Ovary (tissue), 9 donors: ENCODE data around the gene LARP6. TPM values are rescaled to one million over a fixed set of nuclear protein-coding genes. Genes with fewer than 3 reads are reported as not detected.

Experiments used
- DNase-seq, 5 donors: peaks; one replicate each; pipeline ENCODE4 v3.0.0-alpha.2; 2019 to 2020
- H3K27ac ChIP-seq, 2 donors: fragments of 200-600 bp; one replicate each; pipeline versions ENCODE4 v1.5.1 to v1.8.0; 2019 to 2022
- H3K27me3 ChIP-seq: fragments of 200-600 bp; one replicate; pipeline ENCODE4 v1.8.0; 2022
- H3K36me3 ChIP-seq: fragments of 200-600 bp; sonication (generic); one replicate; pipeline ENCODE4 v1.5.1; 2019
- H3K4me1 ChIP-seq: one replicate; pipeline ENCODE4 v1.8.1; 2013; ENCODE audit warnings: mild to moderate bottlenecking, moderate library complexity; ENCODE audit not compliant: insufficient read depth
- H3K4me3 ChIP-seq: fragments of 200-600 bp; sonication (generic); one replicate; pipeline ENCODE4 v1.5.1; 2017
- H3K9me3 ChIP-seq, 2 donors: fragments of 200-600 bp in 1 of 2; sonication (generic) in 1 of 2; one replicate each; pipeline versions ENCODE4 v1.5.1 to v1.8.1; 2013 to 2019; ENCODE audit warnings: mild to moderate bottlenecking in 1 of 2, moderate library complexity in 1 of 2
- EP300 ChIP-seq: sonication (generic); formaldehyde crosslinking; IDR thresholded peaks from one replicate; pipeline ENCODE4 v1.6.1; 2017; ENCODE audit warnings: antibody characterized with exemption
- POLR2A ChIP-seq: fragments of 450-650 bp; IDR thresholded peaks from one replicate; pipeline ENCODE4 v1.6.1; 2017; ENCODE audit warnings: antibody characterized with exemption, mild to moderate bottlenecking, moderate library complexity
- WGBS, 3 donors: extraction: QIAGEN DNeasy Blood & Tissue Kit in 1 of 3; methylation state at CpG; one replicate each; pipeline versions ENCODE4 v1.1.5 to v1.1.7; 2013 to 2017; 5-methylcytosine and 5-hydroxymethylcytosine counted together
- intact Hi-C, 4 donors: fragments of 100-400 bp; cut with DNase I; formaldehyde crosslinking; loops; one replicate each; pipeline versions ENCODE4 v1.11.0 to v1.15.1; 2022 to 2023
- polyA plus RNA-seq, 2 donors: library from polyadenylated mRNA; stranded (reverse); fragments of 200-250 nt in 1 of 2; fragments of 350-450 nt in 1 of 2; fragmentation: Illumina TruSeq in 1 of 2; extraction: RNeasy Lipid Tissue Mini Kit (QIAGEN cat#74804) in 1 of 2; gene quantifications; one replicate each; pipeline ENCODE4 v1.2.3, GENCODE V29; 2013 to 2014
- total RNA-seq, 7 donors: library from RNA; depleted of rRNA in 2 of 7; stranded (reverse); fragments of >200 nt in 2 of 7; fragmentation: NEBNext Ultra II Directional in 3 of 7; extraction: Animal tissue kit (Norgen Biotek cat#: 25700) in 3 of 7; gene quantifications; one replicate each; pipeline versions ENCODE4 v1.1.0 to v1.2.4, GENCODE V29; 2016 to 2023
- TF ChIP-seq, protein P1 (sequence below), 3 donors: fragments of 450-650 bp in 2 of 3; fragments of 200-600 bp in 1 of 3; IDR thresholded peaks; one replicate each; pipeline versions ENCODE4 v1.5.1 to v1.8.0; 2016 to 2022; ENCODE audit warnings: antibody characterized with exemption in 3 of 3, mild to moderate bottlenecking in 1 of 3
- donor health status: DM: no; HTN: no; CAD: no; lungs with moderate emphysema.
- donor health status: DM: no; HTN: no; CAD: no.
- donor health status: Bipolar disorder and iron deficiency.
- donor health status: DM: yes; HTN: yes; CAD: no.
- donor health status: DM: no; HTN: no; CAD: no.
- donor health status: DM: yes; HTN: yes; CAD: no.

LARP6 gene
- total and polyA plus RNA-seq, 9 donors, result 13.4 to 61.7 (median 31.9) TPM

DNA sequence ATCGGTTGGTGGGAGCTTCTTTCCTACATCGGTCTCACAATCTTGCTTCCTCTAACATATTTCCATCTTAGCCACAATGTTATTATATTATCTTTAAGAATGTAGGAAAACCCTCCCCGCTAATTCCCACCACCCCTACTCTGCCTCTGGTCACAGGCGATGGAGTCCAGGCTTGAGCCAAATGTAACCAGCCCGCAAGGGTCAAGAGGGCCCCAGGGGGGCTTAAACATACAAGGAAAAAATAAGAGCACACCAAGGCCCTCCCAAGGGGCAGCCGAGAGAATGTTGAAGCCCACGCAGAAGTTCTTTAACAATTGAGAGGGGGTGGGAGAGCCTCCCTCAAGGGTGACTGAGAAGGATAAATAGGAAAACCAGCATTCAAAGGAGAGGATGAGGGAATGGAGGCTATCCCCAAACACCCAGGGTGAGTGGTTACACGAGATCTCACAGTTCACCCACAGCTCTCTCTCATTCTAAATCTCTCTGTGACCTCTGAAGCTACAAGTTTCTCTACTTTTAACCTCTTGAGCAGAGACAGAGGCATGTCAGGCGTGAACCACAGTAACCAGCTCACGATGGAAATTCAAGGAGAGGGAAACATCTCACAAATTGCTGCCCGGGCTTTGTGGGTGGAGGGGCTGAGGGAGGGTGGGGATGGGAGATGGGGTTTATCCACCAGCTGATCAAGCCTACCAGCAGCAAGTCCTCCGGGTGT lies 59.2 kb downstream of the LARP6 start:
- H3K27me3 ChIP-seq, result no peaks in the 10 kb centered on the region
- TF ChIP-seq EP300 (no peak), POLR2A (no peak)
- TF ChIP-seq, protein P1, sequence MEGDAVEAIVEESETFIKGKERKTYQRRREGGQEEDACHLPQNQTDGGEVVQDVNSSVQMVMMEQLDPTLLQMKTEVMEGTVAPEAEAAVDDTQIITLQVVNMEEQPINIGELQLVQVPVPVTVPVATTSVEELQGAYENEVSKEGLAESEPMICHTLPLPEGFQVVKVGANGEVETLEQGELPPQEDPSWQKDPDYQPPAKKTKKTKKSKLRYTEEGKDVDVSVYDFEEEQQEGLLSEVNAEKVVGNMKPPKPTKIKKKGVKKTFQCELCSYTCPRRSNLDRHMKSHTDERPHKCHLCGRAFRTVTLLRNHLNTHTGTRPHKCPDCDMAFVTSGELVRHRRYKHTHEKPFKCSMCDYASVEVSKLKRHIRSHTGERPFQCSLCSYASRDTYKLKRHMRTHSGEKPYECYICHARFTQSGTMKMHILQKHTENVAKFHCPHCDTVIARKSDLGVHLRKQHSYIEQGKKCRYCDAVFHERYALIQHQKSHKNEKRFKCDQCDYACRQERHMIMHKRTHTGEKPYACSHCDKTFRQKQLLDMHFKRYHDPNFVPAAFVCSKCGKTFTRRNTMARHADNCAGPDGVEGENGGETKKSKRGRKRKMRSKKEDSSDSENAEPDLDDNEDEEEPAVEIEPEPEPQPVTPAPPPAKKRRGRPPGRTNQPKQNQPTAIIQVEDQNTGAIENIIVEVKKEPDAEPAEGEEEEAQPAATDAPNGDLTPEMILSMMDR (IDR thresholded peaks at IDR 0.05), result no peak
- peak overlapping the region in 1 of 2 donors; percentile 52 for H3K27ac ChIP-seq
- no peaks in the 10 kb centered on the region for H3K9me3 ChIP-seq
- DNase-seq, result no peak
- WGBS, 3 donors, result 44 to 55% (median 53%) methylated on average over 12 of the region's 12 CpGs
- peaks cover 4% of the 10 kb centered on the region for H3K4me1 ChIP-seq
- no peaks in the 10 kb centered on the region for H3K36me3 ChIP-seq
- H3K4me3 ChIP-seq, result no peak overlapping the region
- intact Hi-C loops, result no loop called here

DNA sequence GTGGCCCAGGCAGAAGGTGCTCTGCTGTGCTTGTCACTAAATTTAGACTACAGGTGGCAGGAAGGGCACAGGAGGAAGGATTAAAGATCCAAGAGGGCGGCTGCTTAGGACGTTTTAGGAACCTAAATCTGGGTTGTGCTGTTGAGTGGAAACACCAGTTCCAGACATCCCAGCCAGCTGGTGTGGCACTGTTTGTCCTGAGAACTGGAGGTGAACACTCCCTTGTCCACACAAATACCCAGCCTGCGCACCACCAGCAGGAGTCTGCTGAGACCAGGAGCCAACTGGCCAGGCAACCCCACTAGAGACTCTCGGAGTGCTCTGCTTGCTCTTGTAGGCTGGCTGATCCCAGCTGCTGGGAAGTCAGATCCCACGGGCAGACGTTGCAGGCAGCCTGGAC lies 60.3 kb downstream of the LARP6 start:
- Histone ChIP-seq H3K27ac (no peak overlapping the region), H3K4me3 (no peak overlapping the region), H3K9me3 (no peaks in the 10 kb centered on the region), H3K4me1 (no peaks in the 10 kb centered on the region), H3K36me3 (no peaks in the 10 kb centered on the region), H3K27me3 (no peaks in the 10 kb centered on the region)
- TF ChIP-seq, protein P1 (IDR thresholded peaks at IDR 0.05), result no peak
- DNase-seq, result no peak
- WGBS, 3 donors, result 80 to 90% (median 85%) methylated on average over 6 of the region's 6 CpGs
- intact Hi-C loops, result no loop called here

DNA sequence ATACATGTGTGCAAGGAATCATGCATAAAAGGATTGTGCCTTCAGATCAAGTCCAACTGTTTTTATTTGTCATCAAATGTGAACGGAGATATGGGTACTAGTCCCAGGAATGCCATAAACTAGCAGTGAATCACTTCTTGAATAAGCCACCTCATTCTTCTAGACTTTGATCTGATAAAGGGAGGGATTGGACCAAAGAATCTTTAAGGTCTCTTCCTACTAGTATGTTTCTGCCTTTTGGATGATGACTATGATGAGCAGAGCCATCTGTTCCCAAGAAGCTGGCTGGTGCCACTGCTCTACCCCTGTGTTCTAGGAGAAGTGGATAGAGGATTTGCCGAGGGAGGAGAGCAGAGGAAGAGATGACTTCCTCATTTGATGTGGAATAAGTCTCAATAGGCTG lies 61.8 kb downstream of the LARP6 start:
- H3K27ac ChIP-seq, result no peak overlapping the region

DNA sequence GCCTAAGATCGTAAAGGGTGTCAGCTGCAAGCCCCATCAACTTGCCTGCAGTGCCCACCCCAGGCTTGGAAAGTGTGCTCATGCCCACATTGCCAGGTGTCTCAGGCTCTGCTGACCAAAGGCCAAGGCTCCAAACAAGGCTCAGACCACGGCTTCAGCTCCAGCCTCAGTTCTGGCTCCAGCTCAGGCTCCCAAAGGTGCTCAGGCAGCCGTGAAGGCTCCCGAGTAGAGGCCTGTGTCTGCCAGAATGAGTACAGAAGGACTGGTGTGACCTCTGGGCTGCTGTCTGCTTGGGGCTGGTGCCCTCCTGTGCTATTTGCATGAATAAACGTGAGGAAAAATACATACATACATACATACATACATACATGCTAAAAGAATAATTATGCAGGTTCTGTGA lies 62.7 kb downstream of the LARP6 start:
- Histone ChIP-seq H3K4me1 (no peaks in the 10 kb centered on the region), H3K27me3 (no peaks in the 10 kb centered on the region), H3K27ac (no peak overlapping the region), H3K4me3 (no peak overlapping the region), H3K9me3 (no peaks in the 10 kb centered on the region), H3K36me3 (no peaks in the 10 kb centered on the region)
- DNase-seq, result no peak
- intact Hi-C loops, result no loop called here
- TF ChIP-seq, protein P1 (IDR thresholded peaks at IDR 0.05), result no peak
- no peak for TF ChIP-seq EP300
- no peak for TF ChIP-seq POLR2A
- WGBS, 3 donors, result 84 to 89% (median 86%) methylated on average over 5 of the region's 5 CpGs

More for the DNA sequence above, 61.8 kb downstream of the LARP6 start:
- Histone ChIP-seq H3K4me1 (no peaks in the 10 kb centered on the region), H3K27me3 (no peaks in the 10 kb centered on the region), H3K4me3 (no peak overlapping the region), H3K9me3 (no peaks in the 10 kb centered on the region), H3K36me3 (no peaks in the 10 kb centered on the region)
- intact Hi-C loops, result no loop called here
- DNase-seq, result no peak
- TF ChIP-seq, protein P1 (IDR thresholded peaks at IDR 0.05), result no peak
- TF ChIP-seq EP300 (no peak), POLR2A (no peak)
- 73 to 85% (median 74%) methylated on average over 2 of the region's 2 CpGs for WGBS, 3 donors
